Thyroid gland (tissue), 4 donors: ENCODE measurements around the gene MCAT. TPM values are rescaled to one million over a fixed set of nuclear protein-coding genes. Genes with fewer than 3 reads are reported as not detected.

Experiments
- DNase-seq, 2 donors: peaks; one replicate each; pipeline ENCODE4 v3.0.0-alpha.2; 2019
- H3K27ac ChIP-seq, 3 donors: fragments of 200-600 bp; sonication (generic); 1 replicate in 2 of 3; 2 replicates in 1 of 3; pipeline ENCODE4 v1.5.1; 2016 to 2019; ENCODE audit warnings: mild to moderate bottlenecking in 1 of 3, moderate library complexity in 1 of 3
- H3K27me3 ChIP-seq: fragments of 200-600 bp; sonication (generic); one replicate; pipeline ENCODE4 v1.5.1; 2019
- H3K36me3 ChIP-seq, 2 donors: fragments of 200-600 bp; sonication (generic); one replicate each; pipeline ENCODE4 v1.5.1; 2016 to 2019
- H3K4me1 ChIP-seq, 2 donors: fragments of 200-600 bp; sonication (generic); one replicate each; pipeline ENCODE4 v1.5.1; 2017 to 2019
- H3K4me3 ChIP-seq, 3 donors: fragments of 200-600 bp; sonication (generic); replicated peaks in 1 of 3; 1 replicate in 2 of 3; 2 replicates in 1 of 3; pipeline ENCODE4 v1.5.1; 2016; ENCODE audit warnings: mild to moderate bottlenecking in 1 of 3
- H3K9me3 ChIP-seq: fragments of 200-600 bp; sonication (generic); one replicate; pipeline ENCODE4 v1.5.1; 2017
- POLR2A ChIP-seq, 2 donors: fragments of 450-650 bp; IDR thresholded peaks; one replicate each; pipeline ENCODE4 v1.6.1; 2017; ENCODE audit warnings: antibody characterized with exemption in 2 of 2, mild to moderate bottlenecking in 2 of 2, moderate library complexity in 1 of 2
- WGBS, 2 donors: methylation state at CpG; one replicate each; pipeline ENCODE4 v1.1.5; 2017; 5-methylcytosine and 5-hydroxymethylcytosine counted together
- intact Hi-C: fragments of 100-400 bp; cut with DNase I; formaldehyde crosslinking; loops from one replicate; pipeline ENCODE4 v1.15.1; 2023
- total RNA-seq, 4 donors: library from RNA; depleted of rRNA; stranded (reverse); fragments of >200 nt; gene quantifications; one replicate each; pipeline ENCODE4 v1.2.3, GENCODE V29; 2016
- TF ChIP-seq, protein P1 (sequence below), 6 experiments: fragments of 200-600 bp in 3 of 6; fragments of 450-650 bp in 3 of 6; sonication (generic) in 3 of 6; IDR thresholded peaks; one replicate each; pipeline ENCODE4 v1.5.1; 2016 to 2019; ENCODE audit warnings: antibody characterized with exemption in 6 of 6, mild to moderate bottlenecking in 2 of 6, inconsistent platforms in 1 of 6, moderate library complexity in 1 of 6

Gene MCAT
- total RNA-seq, 4 donors from 2014 or later, result 28.4 to 48.5 (median 38.3) TPM

DNA sequence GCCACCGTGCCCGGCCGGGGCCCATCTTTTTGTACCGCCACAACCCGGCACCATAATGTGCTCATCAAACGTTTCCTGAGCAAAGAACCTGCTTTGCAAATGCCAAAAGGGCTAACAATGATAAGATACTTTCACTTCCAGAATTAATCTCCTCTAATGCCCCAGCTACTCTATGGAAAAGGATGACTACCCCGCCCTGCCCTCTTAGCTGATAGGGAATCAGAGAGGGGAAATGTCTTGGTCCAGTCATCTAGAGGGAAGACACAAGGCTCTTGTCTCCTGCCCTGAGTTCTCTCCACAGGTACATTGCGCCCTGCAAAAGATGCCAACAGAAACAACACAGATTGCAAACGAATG, 54.6 kb downstream of the MCAT start:
- 65 to 68% methylated on average over 9 of the region's 9 CpGs for WGBS, 2 donors
- H3K27ac ChIP-seq, result peak overlapping the region in 1 of 3 donors; percentile 51
- no peaks in the 10 kb centered on the region for H3K27me3 ChIP-seq
- TF ChIP-seq, protein P1, sequence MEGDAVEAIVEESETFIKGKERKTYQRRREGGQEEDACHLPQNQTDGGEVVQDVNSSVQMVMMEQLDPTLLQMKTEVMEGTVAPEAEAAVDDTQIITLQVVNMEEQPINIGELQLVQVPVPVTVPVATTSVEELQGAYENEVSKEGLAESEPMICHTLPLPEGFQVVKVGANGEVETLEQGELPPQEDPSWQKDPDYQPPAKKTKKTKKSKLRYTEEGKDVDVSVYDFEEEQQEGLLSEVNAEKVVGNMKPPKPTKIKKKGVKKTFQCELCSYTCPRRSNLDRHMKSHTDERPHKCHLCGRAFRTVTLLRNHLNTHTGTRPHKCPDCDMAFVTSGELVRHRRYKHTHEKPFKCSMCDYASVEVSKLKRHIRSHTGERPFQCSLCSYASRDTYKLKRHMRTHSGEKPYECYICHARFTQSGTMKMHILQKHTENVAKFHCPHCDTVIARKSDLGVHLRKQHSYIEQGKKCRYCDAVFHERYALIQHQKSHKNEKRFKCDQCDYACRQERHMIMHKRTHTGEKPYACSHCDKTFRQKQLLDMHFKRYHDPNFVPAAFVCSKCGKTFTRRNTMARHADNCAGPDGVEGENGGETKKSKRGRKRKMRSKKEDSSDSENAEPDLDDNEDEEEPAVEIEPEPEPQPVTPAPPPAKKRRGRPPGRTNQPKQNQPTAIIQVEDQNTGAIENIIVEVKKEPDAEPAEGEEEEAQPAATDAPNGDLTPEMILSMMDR (IDR thresholded peaks at IDR 0.05), result no peak
- no peak for TF ChIP-seq POLR2A (IDR thresholded peaks at IDR 0.05)
- no peaks in the 10 kb centered on the region for H3K9me3 ChIP-seq
- H3K4me1 ChIP-seq, result peaks cover 5 to 9% of the 10 kb centered on the region in 2 donors
- H3K36me3 ChIP-seq, result no peaks in the 10 kb centered on the region
- intact Hi-C loops, result no loop called here
- no peak for DNase-seq
- peak overlapping the region in 2 of 3 donors; percentile 68 to 82 for H3K4me3 ChIP-seq

DNA sequence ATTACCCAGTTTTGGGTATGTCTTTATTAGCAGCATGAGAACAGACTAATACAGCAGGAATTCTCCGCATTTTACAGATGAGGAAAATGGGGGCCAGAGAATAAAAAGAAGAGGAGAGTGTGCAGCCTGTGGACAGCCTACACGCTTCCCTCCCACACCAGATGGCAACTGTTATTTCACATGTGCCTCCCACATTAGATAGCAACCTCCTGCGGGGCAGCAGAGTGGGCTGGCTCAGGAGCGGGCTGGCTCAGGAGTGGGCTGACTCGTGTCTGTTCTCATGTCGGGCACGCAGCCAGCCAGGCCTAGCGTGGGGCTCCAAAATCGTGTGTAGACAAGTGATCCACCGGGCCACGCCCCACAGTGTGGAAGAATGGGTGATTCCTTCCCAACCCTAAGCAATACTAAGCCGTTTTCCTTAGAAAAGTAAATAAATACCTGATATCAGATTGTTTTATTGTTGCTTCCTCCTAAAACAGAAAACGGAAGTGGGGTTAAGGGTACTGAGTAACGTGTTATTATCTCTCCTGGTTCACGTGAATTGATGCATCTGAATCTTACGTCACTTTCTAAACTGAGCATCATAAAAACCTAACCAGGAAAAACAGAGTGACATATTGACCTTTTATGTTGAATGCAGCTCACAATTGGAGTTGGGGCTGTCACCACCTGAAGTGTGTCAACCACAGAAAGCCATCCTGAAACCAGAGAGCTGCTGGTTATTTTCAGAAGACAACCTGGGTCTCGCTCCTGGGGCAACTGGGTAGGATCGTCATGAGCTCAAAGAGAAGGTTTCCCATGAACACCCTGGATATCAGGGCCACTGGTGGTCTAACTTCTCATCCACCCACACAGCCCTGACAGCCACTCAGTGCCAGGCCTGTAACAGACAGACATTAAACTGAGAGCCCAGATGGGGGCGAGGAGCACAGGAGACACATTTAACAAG, 57.3 kb downstream of the MCAT start:
- Histone ChIP-seq H3K4me3 (no peak overlapping the region), H3K9me3 (no peaks in the 10 kb centered on the region), H3K27ac (no peak overlapping the region), H3K36me3 (no peaks in the 10 kb centered on the region), H3K4me1 (peaks cover 10 to 13% of the 10 kb centered on the region in 2 donors), H3K27me3 (no peaks in the 10 kb centered on the region)
- no peak for DNase-seq
- intact Hi-C loops, result no loop called here
- WGBS, 2 donors, result 84 to 89% methylated on average over 19 of the region's 19 CpGs
- no peak for TF ChIP-seq POLR2A (IDR thresholded peaks at IDR 0.05)
- TF ChIP-seq, protein P1 (IDR thresholded peaks at IDR 0.05), result no peak

Other genes starting within 250 kb of the MCAT start
- gene PACSIN2, start 128.2 kb downstream of the MCAT start, total RNA-seq, result 10 to 100 TPM; 75.4 to 90.1 (median 87.9) TPM
- 10 to 100 TPM in 1 of 4 donors, 1 to 10 TPM in 3; 4.4 to 11.4 (median 5.8) TPM for gene TTLL1, start 54.0 kb downstream of the MCAT start, total RNA-seq
- gene BIK, start 32.6 kb downstream of the MCAT start, total RNA-seq, result 10 to 100 TPM in 1 of 4 donors, 1 to 10 TPM in 3; 4.1 to 12.1 (median 5.7) TPM
- 100 to 1,000 TPM in 3 of 4 donors, 10 to 100 TPM in 1; 87.4 to 234 (median 170) TPM for gene TSPO, start 8.2 kb upstream of the MCAT start, total RNA-seq
- 10 to 100 TPM; 20.0 to 35.2 (median 28.6) TPM for gene TTLL12, start 43.7 kb upstream of the MCAT start, total RNA-seq
- 1 to 10 TPM in 2 of 4 donors, under 1 TPM in 2; 0.78 to 3.5 (median 0.95) TPM for gene SCUBE1, start 200.0 kb upstream of the MCAT start, total RNA-seq